ENCODE results near the gene CCDC13.

Gene CCDC13

DNA sequence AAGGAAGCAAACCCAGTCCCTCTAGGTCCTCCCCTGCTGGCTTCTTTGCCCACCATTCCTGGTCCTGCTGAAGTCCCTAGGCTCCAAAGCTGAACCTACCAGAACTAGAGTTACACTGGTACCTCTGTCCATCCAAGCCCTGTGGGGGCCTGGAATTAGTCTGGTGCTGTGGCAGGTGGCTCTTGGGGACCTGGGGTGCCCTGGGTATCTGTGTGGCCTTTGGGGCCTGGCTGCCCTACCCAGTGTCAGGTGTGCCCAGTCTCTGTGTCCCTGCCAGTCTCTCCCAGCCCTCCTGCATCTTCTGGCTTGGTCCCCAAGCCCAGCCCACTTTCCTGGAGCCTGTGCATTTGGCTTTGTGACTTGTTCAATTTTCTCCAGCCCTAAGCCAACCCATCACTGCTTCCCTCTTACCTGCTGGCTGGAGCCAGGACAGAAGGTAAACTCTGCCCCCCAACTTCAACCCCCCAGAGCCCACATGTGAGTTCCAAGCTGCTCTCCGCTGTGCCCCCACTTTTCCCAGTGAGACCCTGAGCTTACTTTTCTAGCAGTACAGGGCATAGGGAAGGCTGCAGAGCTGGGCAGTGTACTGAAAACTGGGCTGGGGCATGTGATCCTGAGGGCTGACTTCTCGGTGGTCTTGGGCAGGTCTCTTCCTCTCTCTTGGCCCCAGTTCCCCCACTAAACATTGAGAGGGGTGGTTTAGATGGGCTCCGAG is 42.2 kb downstream of the CCDC13 start:
- H3K9me3 ChIP-seq (ENCODE audit: insufficient read depth, low read depth, low read length): no peaks in the 10 kb centered on the region
- no peaks in the 10 kb centered on the region for H3K27me3 ChIP-seq (ENCODE audit: insufficient read depth, low read length)
- no peak overlapping the region for H3K4me3 ChIP-seq (ENCODE audit: low read length)
- no peak overlapping the region for H3K27ac ChIP-seq (ENCODE audit: low read length)
- H3K4me1 ChIP-seq (ENCODE audit: insufficient read depth, low read length): peaks cover 9% of the 10 kb centered on the region; the same call in 1 of the 2 replicates
- no peak overlapping the region for H3K9ac ChIP-seq (ENCODE audit: low read depth, low read length)
- no peaks in the 10 kb centered on the region for H3K36me3 ChIP-seq (ENCODE audit: insufficient read depth, low read depth, low read length)

DNA sequence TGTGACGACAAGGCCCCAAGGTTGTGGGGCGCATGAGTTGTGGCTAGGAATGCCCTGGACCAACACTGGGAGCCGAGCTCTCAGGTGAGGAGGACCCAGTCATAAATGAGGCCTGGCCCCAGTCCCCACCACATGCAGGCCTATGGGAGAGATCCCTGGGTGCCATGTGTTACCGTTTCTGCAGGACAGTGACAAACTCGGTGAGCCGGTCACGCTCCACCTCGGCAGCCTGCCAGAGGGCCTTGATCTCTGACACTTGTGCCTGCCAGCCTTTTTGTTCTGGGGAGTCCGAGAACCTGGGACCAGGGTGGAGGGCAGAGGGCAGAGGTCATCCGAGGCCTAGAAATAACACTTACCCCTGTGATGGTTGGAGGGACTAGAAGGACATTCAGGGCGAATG is 42.8 kb downstream of the CCDC13 start:
- Histone ChIP-seq H3K9me3 (ENCODE audit: insufficient read depth, low read depth, low read length) (no peaks in the 10 kb centered on the region), H3K27ac (ENCODE audit: low read length) (no peak overlapping the region)

DNA sequence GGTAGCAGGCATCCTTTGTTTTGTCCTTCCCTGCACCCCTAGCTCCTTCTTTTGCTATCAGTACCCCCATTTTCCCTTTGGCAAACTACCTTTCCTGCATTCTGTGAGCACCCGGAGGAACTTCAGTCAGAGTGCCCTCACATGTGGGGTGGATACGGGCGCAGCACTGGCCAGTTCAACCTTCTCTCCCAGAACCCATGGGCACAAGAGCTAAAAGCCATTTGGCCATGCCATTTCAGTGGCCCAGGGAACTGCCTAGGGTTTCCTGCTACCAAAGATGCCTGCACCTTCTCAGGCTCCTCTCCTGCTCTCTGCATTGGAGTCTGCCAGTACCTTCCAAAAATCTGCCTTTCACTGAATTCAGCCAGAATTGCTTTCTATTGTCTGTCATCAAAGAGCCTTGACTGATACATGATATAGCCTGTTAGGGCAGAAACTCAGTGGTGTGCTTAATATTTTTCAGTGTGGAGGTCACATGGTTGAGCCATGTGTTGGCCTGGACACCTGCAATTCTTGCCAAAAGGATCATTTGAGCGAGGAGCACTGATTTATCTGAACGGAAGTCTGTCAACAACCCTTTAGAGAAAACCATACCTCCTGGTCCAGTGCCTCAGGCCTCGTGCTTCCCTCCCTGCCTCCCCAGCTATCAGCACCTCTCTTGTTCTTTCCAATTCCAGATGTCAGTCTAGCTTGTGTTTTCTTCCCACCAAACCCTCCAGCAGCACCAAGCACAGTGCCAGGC is 43.5 kb downstream of the CCDC13 start:
- Histone ChIP-seq H3K36me3 (ENCODE audit: insufficient read depth, low read depth, low read length) (no peaks in the 10 kb centered on the region), H3K9ac (ENCODE audit: low read depth, low read length) (no peak overlapping the region), H3K4me3 (ENCODE audit: low read length) (no peak overlapping the region), H3K4me1 (ENCODE audit: insufficient read depth, low read length) (peaks cover 9% of the 10 kb centered on the region; the same call in 1 of the 2 replicates), H3K27me3 (ENCODE audit: insufficient read depth, low read length) (no peaks in the 10 kb centered on the region), H3K27ac (ENCODE audit: low read length) (no peak overlapping the region), H3K9me3 (ENCODE audit: insufficient read depth, low read depth, low read length) (no peaks in the 10 kb centered on the region)

More for the DNA sequence above, 42.8 kb downstream of the CCDC13 start:
- H3K36me3 ChIP-seq (ENCODE audit: insufficient read depth, low read depth, low read length): no peaks in the 10 kb centered on the region
- H3K4me1 ChIP-seq (ENCODE audit: insufficient read depth, low read length): peaks cover 9% of the 10 kb centered on the region; the same call in 1 of the 2 replicates
- H3K4me3 ChIP-seq (ENCODE audit: low read length): no peak overlapping the region
- H3K27me3 ChIP-seq (ENCODE audit: insufficient read depth, low read length): no peaks in the 10 kb centered on the region
- no peak overlapping the region for H3K9ac ChIP-seq (ENCODE audit: low read depth, low read length)

DNA sequence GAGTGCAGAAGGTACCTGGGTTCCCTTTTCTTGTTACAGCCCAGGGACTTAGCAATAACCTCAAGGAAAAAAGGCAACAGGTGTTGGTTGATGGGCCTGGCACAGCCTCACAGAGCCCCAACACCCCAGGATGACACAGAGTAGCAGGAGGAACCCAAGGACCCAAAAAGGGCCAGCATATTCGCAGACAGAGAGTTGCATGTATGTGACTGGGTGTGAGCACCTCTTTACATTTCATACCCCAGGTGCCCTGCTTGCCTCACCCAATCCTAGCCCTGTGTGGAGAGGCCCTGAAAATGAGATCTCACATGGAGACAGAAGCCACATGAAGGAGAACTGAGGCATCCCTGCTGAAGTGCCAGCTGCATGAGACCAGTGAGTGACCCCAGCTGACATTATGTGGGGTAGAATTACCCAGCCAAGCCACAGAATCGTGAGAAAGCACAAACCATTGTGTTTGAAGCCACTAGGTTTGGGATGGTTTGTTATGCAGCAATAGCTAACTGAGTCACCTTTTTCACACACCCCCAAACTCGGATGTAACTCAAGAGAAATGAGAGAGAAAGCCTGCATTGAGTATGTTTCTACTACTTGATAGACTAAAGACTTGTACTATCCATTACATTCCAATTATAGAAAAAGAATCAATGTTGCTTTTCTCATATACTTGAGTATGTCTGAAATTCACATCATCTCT is 44.2 kb downstream of the CCDC13 start:
- Histone ChIP-seq H3K9me3 (ENCODE audit: insufficient read depth, low read depth, low read length) (no peaks in the 10 kb centered on the region), H3K4me3 (ENCODE audit: low read length) (no peak overlapping the region), H3K4me1 (ENCODE audit: insufficient read depth, low read length) (peaks cover 9% of the 10 kb centered on the region; the same call in 1 of the 2 replicates), H3K36me3 (ENCODE audit: insufficient read depth, low read depth, low read length) (no peaks in the 10 kb centered on the region), H3K27ac (ENCODE audit: low read length) (no peak overlapping the region), H3K27me3 (ENCODE audit: insufficient read depth, low read length) (no peaks in the 10 kb centered on the region), H3K9ac (ENCODE audit: low read depth, low read length) (no peak overlapping the region)

DNA sequence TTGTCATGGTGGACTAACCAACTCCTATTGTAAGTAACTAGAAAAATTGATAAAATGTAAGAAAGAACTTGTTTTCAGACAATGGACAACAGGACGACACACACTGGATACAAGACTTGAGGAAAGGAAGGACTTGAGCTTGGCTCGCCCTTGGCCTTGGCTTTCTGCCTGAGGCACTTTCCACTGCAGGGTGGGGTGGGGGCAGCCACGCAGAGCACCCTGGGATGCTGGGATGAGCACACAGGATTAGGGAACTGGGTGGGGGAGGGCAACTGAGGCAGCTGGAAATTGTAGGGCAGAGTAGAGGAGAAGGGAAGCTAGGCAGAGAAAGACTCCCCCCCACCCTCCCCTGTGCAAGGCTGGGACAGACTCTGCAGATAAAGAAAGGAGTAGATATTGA is 45.0 kb downstream of the CCDC13 start:
- no peaks in the 10 kb centered on the region for H3K36me3 ChIP-seq (ENCODE audit: insufficient read depth, low read depth, low read length)
- H3K27me3 ChIP-seq (ENCODE audit: insufficient read depth, low read length): no peaks in the 10 kb centered on the region
- H3K9me3 ChIP-seq (ENCODE audit: insufficient read depth, low read depth, low read length): no peaks in the 10 kb centered on the region
- no peak overlapping the region for H3K27ac ChIP-seq (ENCODE audit: low read length)
- no peak overlapping the region for H3K9ac ChIP-seq (ENCODE audit: low read depth, low read length)
- peaks cover 5% of the 10 kb centered on the region; the same call in 1 of the 2 replicates for H3K4me1 ChIP-seq (ENCODE audit: insufficient read depth, low read length)
- H3K4me3 ChIP-seq (ENCODE audit: low read length): no peak overlapping the region

DNA sequence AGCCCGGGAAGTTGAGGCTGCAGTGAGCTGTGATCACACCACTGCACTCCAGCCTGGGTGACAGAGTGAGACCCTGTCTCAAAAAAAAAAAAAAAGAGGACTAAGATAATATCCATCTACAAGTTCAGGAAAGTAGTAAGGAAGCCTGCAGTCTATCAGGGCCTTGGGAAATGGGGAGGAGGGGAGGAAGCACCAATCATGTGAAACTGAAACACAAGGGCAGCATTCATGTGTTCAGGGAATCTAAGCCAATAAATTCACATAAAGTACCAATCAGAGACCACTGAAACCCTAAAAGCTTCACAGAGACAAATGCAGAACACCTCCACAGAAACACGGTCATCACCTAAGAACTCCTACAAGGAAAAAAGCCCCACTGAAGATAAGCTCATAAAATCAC is 47.6 kb downstream of the CCDC13 start:
- Histone ChIP-seq H3K9me3 (ENCODE audit: insufficient read depth, low read depth, low read length) (no peaks in the 10 kb centered on the region), H3K4me3 (ENCODE audit: low read length) (no peak overlapping the region), H3K36me3 (ENCODE audit: insufficient read depth, low read depth, low read length) (no peaks in the 10 kb centered on the region), H3K4me1 (ENCODE audit: insufficient read depth, low read length) (no peaks in the 10 kb centered on the region; the same call in 1 of the 2 replicates), H3K27ac (ENCODE audit: low read length) (no peak overlapping the region), H3K27me3 (ENCODE audit: insufficient read depth, low read length) (no peaks in the 10 kb centered on the region), H3K9ac (ENCODE audit: low read depth, low read length) (no peak overlapping the region)

DNA sequence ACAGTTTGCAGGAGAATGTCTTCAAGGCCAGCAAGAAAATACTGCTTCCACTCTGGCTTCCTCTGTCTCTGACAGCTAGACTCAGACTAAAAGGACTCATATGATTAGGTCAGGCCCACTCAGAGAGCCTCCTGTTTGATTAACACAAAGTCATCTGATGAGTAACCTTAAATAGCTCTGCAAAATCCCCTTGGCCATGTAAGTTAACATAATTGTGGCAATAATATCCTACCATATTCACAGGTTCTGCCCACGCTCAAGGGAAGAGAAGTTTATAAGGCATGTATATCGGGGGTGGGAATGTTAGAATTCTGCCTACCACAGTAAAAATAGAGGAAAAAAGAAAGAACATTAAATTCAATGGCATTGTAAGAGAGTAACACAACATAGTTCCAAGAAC is 49.8 kb downstream of the CCDC13 start:
- H3K4me3 ChIP-seq (ENCODE audit: low read length): no peak overlapping the region
- H3K27me3 ChIP-seq (ENCODE audit: insufficient read depth, low read length): no peaks in the 10 kb centered on the region
- no peaks in the 10 kb centered on the region for H3K9me3 ChIP-seq (ENCODE audit: insufficient read depth, low read depth, low read length)
- no peak overlapping the region for H3K9ac ChIP-seq (ENCODE audit: low read depth, low read length)
- no peaks in the 10 kb centered on the region; the same call in 1 of the 2 replicates for H3K4me1 ChIP-seq (ENCODE audit: insufficient read depth, low read length)
- no peaks in the 10 kb centered on the region for H3K36me3 ChIP-seq (ENCODE audit: insufficient read depth, low read depth, low read length)
- H3K27ac ChIP-seq (ENCODE audit: low read length): no peak overlapping the region
